OCI-LY7 (cell line): Measurements from ENCODE around the gene ARHGAP28. TPM values are rescaled to one million over a fixed set of nuclear protein-coding genes. Genes with fewer than 3 reads are reported as not detected.

Source experiments
- BruUV-seq: library from RNA; stranded (reverse); fragments of 400-500 nt; replicated peaks from 2 replicates; lab custom pipeline; 2021; lab: Mats Ljungman, UMichigan
- CTCF ChIA-PET: fragments of 300-600 bp; sonication (Branson Sonifier 250); formaldehyde crosslinking; loops from one replicate; lab custom pipeline; 2022; ENCODE audit warnings: antibody characterized with exemption; ENCODE audit not compliant: unreplicated experiment; lab: Charles Lee
- POLR2A ChIA-PET: fragments of 300-600 bp; sonication (Branson Sonifier 250); formaldehyde crosslinking; loops from one replicate; lab custom pipeline; 2022; ENCODE audit warnings: antibody characterized with exemption; lab: Charles Lee
- DNase-seq: peaks from one replicate; pipeline ENCODE4 v3.0.0-alpha.2; 2015; ENCODE audit warnings: low spot score
- H2AFZ ChIP-seq: fragments of 200-600 bp; sonication (generic), shearing (Covaris generic); 2 replicates; pipeline ENCODE4 v1.6.1; 2014; ENCODE audit warnings: mild to moderate bottlenecking, antibody characterized with exemption, low read length, moderate library complexity
- H3K27ac ChIP-seq: fragments of 200-600 bp; sonication (generic); 2 replicates; pipeline ENCODE4 v1.5.1; 2014; ENCODE audit warnings: mixed run types, low read depth, mild to moderate bottlenecking, moderate library complexity, low read length, inconsistent platforms; ENCODE audit not compliant: poor library complexity, severe bottlenecking
- H3K36me3 ChIP-seq: fragments of 200-600 bp; sonication (generic); 2 replicates; pipeline ENCODE4 v1.6.1; 2014; ENCODE audit warnings: mild to moderate bottlenecking, antibody characterized with exemption, low read length, moderate library complexity, mixed read lengths; ENCODE audit not compliant: insufficient read depth
- H3K4me1 ChIP-seq: fragments of 200-600 bp; sonication (generic); 2 replicates; pipeline ENCODE4 v1.5.1; 2014; ENCODE audit warnings: mild to moderate bottlenecking, low read length; ENCODE audit not compliant: insufficient read depth, poor library complexity, severe bottlenecking
- H3K4me2 ChIP-seq: fragments of 200-600 bp; sonication (generic); 2 replicates; pipeline ENCODE4 v1.6.1; 2014; ENCODE audit warnings: mild to moderate bottlenecking, low read length
- H3K4me3 ChIP-seq: fragments of 200-600 bp; sonication (generic); 2 replicates; pipeline ENCODE4 v1.5.1; 2014; ENCODE audit warnings: mild to moderate bottlenecking, low read depth, low read length; ENCODE audit not compliant: poor library complexity, severe bottlenecking
- H3K79me2 ChIP-seq: fragments of 200-600 bp; sonication (generic); 2 replicates; pipeline ENCODE4 v1.6.1; 2016; ENCODE audit warnings: low read depth, mild to moderate bottlenecking, low read length, moderate library complexity, mixed read lengths; ENCODE audit not compliant: insufficient read depth
- H3K9me2 ChIP-seq: fragments of 200-600 bp; sonication (generic); 2 replicates; pipeline ENCODE4 v1.6.1; 2016; ENCODE audit warnings: mild to moderate bottlenecking, low read length, mixed read lengths; ENCODE audit not compliant: insufficient read depth
- H3K9me3 ChIP-seq: fragments of 200-600 bp; sonication (generic); 2 replicates; pipeline ENCODE4 v1.6.1; 2014; ENCODE audit warnings: mild to moderate bottlenecking, mixed run types, low read length, mixed read lengths
- H4K20me1 ChIP-seq: fragments of 200-600 bp; sonication (generic); 2 replicates; pipeline ENCODE4 v1.6.1; 2014; ENCODE audit warnings: mild to moderate bottlenecking, antibody characterized with exemption, low read length, moderate library complexity, mixed read lengths; ENCODE audit not compliant: insufficient read depth
- CTCF ChIP-seq: fragments of 200-600 bp; sonication (generic); conservative IDR thresholded peaks from 2 replicates; pipeline ENCODE4 v1.5.1; 2014; ENCODE audit warnings: mild to moderate bottlenecking, antibody characterized with exemption, low read length, moderate library complexity, mixed read lengths
- EZH2phosphoT487 ChIP-seq: fragments of 200-600 bp; sonication (generic); IDR thresholded peaks from 2 replicates; pipeline ENCODE4 v1.6.1; 2018; ENCODE audit warnings: low read depth, borderline replicate concordance, mild to moderate bottlenecking, mixed run types, antibody characterized with exemption, low read length, moderate library complexity, mixed read lengths
- intact Hi-C: fragments of 100-400 bp; cut with micrococcal nuclease; formaldehyde crosslinking; loops from one replicate; pipeline ENCODE4 v1.10.0; 2022; ENCODE audit not compliant: unreplicated experiment
- total RNA-seq, 2 experiments: library from RNA; depleted of rRNA in 1 of 2; stranded (reverse); fragments of >200 nt in 1 of 2; shearing (Covaris generic) in 1 of 2; gene quantifications; 2 replicates each; pipeline ENCODE4 v1.2.3, GENCODE V29; 2014 to 2022

The ARHGAP28 gene
- total RNA-seq, 2 experiments from 2014 or later, result not detected

GRCh38 chr18:6784046-6784445 is 54.5 kb downstream of the ARHGAP28 start:
- Histone ChIP-seq H3K4me1 (no peaks in the 10 kb centered on the region), H3K4me3 (no peak overlapping the region), H3K4me2 (no peak overlapping the region), H2AFZ (no peak overlapping the region), H3K36me3 (no peaks in the 10 kb centered on the region), H3K9me2 (no peaks in the 10 kb centered on the region), H3K27ac (no peak overlapping the region), H3K9me3 (no peaks in the 10 kb centered on the region), H4K20me1 (no peaks in the 10 kb centered on the region), H3K79me2 (no peaks in the 10 kb centered on the region)
- DNase-seq, result no peak
- BruUV-seq, result no TSS peak
- CTCF ChIA-PET, result no interaction called here
- TF ChIP-seq CTCF (no peak), EZH2phosphoT487 (no peak)
- POLR2A ChIA-PET, result no interaction called here
- intact Hi-C loops, result no loop called here

GRCh38 chr18:6785001-6785400 is 55.5 kb downstream of the ARHGAP28 start:
- BruUV-seq, result no TSS peak
- no peak overlapping the region for H3K4me3 ChIP-seq
- H3K27ac ChIP-seq, result no peak overlapping the region
- CTCF ChIA-PET, result no interaction called here
- TF ChIP-seq CTCF (no peak), EZH2phosphoT487 (no peak)
- H4K20me1 ChIP-seq, result no peaks in the 10 kb centered on the region
- H3K36me3 ChIP-seq, result no peaks in the 10 kb centered on the region
- H3K79me2 ChIP-seq, result no peaks in the 10 kb centered on the region
- POLR2A ChIA-PET, result interaction anchor here (0.5 kb wide), 1 partner anchor 171 kb away, joined by 4 read pairs; no protein-coding TSS in a partner anchor
- no peak overlapping the region for H2AFZ ChIP-seq
- no peaks in the 10 kb centered on the region for H3K9me3 ChIP-seq
- no peaks in the 10 kb centered on the region for H3K4me1 ChIP-seq
- no peak overlapping the region for H3K4me2 ChIP-seq
- no peaks in the 10 kb centered on the region for H3K9me2 ChIP-seq
- intact Hi-C loops, result no loop called here
- DNase-seq, result no peak

GRCh38 chr18:6785411-6785810 is 55.9 kb downstream of the ARHGAP28 start:
- DNase-seq, result no peak
- Histone ChIP-seq H3K79me2 (no peaks in the 10 kb centered on the region), H3K4me2 (no peak overlapping the region), H4K20me1 (no peaks in the 10 kb centered on the region), H3K27ac (no peak overlapping the region), H3K9me3 (no peaks in the 10 kb centered on the region), H3K9me2 (no peaks in the 10 kb centered on the region), H3K4me3 (no peak overlapping the region), H3K4me1 (no peaks in the 10 kb centered on the region), H2AFZ (no peak overlapping the region), H3K36me3 (no peaks in the 10 kb centered on the region)
- ChIA-PET POLR2A (interaction anchor here (0.5 kb wide), 1 partner anchor 171 kb away, joined by 4 read pairs; no protein-coding TSS in a partner anchor), CTCF (no interaction called here)
- intact Hi-C loops, result no loop called here
- no TSS peak for BruUV-seq
- no peak for TF ChIP-seq EZH2phosphoT487
- no peak for TF ChIP-seq CTCF
